ENCODE results near the gene MAPKAPK2. TPM values are rescaled to one million over a fixed set of nuclear protein-coding genes. Genes with fewer than 3 reads are reported as not detected.

Gene MAPKAPK2
- polyA plus RNA-seq, 1 donor (not counting 4 experiments of a cell fraction or from before 2014, with no cell fraction given): 41.5 TPM

DNA sequence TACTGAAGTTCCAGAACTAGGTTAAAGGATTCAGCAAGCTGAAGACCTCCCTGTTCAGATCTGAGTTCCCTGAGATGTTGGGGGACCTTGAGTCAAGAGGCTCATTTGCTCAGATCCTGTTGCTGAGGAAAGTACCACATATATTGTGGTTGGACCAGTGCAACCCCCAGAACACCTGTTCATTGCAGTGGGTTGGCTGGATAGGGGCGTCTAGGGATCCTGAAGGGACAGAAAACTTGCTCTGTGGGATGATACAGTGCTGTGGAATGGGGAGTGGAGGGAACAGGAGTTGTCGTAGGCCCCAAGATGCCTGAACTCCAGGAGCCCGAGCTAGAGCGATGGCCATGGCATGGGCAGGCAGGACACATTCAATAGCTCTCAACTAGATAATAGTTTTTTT is 24.6 kb upstream of the MAPKAPK2 start:
- H3K9me3 ChIP-seq (ENCODE audit: control insufficient read depth, low read depth, low read length): no peaks in the 10 kb centered on the region
- no peaks in the 10 kb centered on the region for H4K20me1 ChIP-seq (ENCODE audit: control insufficient read depth, extremely low read depth, insufficient read depth, low read length)
- H3K27ac ChIP-seq (ENCODE audit: control insufficient read depth, insufficient read depth, low read length): no peak overlapping the region
- H3K27me3 ChIP-seq (ENCODE audit: control insufficient read depth, extremely low read depth, insufficient read depth, low read length): peaks cover 15% of the 10 kb centered on the region
- no peak for TF ChIP-seq EZH2 (IDR thresholded peaks at IDR 0.05; ENCODE audit: low read length)
- TF ChIP-seq, protein P1, sequence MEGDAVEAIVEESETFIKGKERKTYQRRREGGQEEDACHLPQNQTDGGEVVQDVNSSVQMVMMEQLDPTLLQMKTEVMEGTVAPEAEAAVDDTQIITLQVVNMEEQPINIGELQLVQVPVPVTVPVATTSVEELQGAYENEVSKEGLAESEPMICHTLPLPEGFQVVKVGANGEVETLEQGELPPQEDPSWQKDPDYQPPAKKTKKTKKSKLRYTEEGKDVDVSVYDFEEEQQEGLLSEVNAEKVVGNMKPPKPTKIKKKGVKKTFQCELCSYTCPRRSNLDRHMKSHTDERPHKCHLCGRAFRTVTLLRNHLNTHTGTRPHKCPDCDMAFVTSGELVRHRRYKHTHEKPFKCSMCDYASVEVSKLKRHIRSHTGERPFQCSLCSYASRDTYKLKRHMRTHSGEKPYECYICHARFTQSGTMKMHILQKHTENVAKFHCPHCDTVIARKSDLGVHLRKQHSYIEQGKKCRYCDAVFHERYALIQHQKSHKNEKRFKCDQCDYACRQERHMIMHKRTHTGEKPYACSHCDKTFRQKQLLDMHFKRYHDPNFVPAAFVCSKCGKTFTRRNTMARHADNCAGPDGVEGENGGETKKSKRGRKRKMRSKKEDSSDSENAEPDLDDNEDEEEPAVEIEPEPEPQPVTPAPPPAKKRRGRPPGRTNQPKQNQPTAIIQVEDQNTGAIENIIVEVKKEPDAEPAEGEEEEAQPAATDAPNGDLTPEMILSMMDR (optimal IDR thresholded peaks at IDR 0.05 in 1 of 3, IDR thresholded peaks at IDR 0.05 in 1 of 3, conservative IDR thresholded peaks at IDR 0.05 in 1 of 3; ENCODE audit: extremely low read depth in 1 of 3, insufficient read depth in 2 of 3, low read length in 3 of 3): no peak
- no peak overlapping the region for H3K9ac ChIP-seq (ENCODE audit: control insufficient read depth, extremely low read depth, insufficient read depth, low read length)
- no peaks in the 10 kb centered on the region for H3K36me3 ChIP-seq (ENCODE audit: control insufficient read depth in 2 of 2, extremely low read depth in 1 of 2, insufficient read depth in 2 of 2, low read length in 2 of 2)
- H3K4me2 ChIP-seq (ENCODE audit: control insufficient read depth, extremely low read depth, insufficient read depth, low read depth, low read length): no peak overlapping the region
- FAIRE-seq: no peak
- H2AFZ ChIP-seq (ENCODE audit: control insufficient read depth, low read length): no peak overlapping the region
- no peaks in the 10 kb centered on the region for H3K4me1 ChIP-seq (ENCODE audit: control insufficient read depth, extremely low read depth, insufficient read depth, low read length)
- dilution Hi-C loops (cut with MboI; ENCODE audit: extremely low pct_ligation_motif_present, low sequenced_read_pairs): no loop called here
- no peaks in the 10 kb centered on the region for H3K79me2 ChIP-seq (ENCODE audit: control insufficient read depth, insufficient read depth, low read length)
- H3K4me3 ChIP-seq (ENCODE audit: control insufficient read depth in 2 of 3, extremely low read depth in 1 of 3, insufficient read depth in 2 of 3, low read depth in 1 of 3, low read length in 3 of 3): no peak overlapping the region
- H3K9me1 ChIP-seq (ENCODE audit: control insufficient read depth, extremely low read depth, insufficient read depth, low read length): no peaks in the 10 kb centered on the region
- DNase-seq (ENCODE audit: low read depth, low spot score): no peak

DNA sequence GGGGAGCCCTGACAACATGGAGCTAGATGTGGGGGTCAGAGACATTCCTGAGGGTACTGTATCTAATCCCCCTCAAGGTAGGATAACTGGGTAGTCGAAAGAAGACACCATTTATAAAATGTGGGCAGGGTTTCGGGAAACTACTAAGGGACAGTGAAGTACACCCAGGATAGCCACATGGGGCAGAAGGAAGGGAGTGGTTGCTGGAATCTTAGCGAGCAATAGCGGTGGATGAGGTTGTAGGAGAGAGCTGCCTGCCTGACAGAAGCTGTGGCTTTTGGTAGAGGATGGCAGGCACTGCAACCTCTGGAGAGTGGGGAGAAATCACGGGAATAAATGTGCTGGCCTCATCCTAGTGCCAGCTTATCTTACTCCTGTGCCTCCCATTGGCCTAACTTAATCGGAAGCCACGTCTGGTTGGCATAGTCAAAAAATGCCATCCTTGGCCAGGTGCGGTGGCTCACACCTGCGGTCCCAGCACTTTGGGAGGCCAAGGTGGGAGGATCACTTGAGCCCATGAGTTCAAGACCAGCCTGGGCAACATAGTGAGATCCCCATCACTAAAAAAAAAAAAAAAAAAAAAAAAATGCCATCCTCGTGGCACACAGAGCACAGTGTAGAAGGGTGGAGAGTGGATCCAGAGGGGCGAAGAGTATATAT is 23.4 kb upstream of the MAPKAPK2 start:
- DNase-seq (ENCODE audit: low read depth, low spot score) (no peak), FAIRE-seq (no peak)
- no peak for TF ChIP-seq EZH2 (IDR thresholded peaks at IDR 0.05; ENCODE audit: low read length)
- TF ChIP-seq, protein P1 (optimal IDR thresholded peaks at IDR 0.05 in 1 of 3, IDR thresholded peaks at IDR 0.05 in 1 of 3, conservative IDR thresholded peaks at IDR 0.05 in 1 of 3; ENCODE audit: extremely low read depth in 1 of 3, insufficient read depth in 2 of 3, low read length in 3 of 3): no peak
- H3K4me2 ChIP-seq (ENCODE audit: control insufficient read depth, extremely low read depth, insufficient read depth, low read depth, low read length): no peak overlapping the region
- H3K4me1 ChIP-seq (ENCODE audit: control insufficient read depth, extremely low read depth, insufficient read depth, low read length): no peaks in the 10 kb centered on the region
- dilution Hi-C loops (cut with MboI; ENCODE audit: extremely low pct_ligation_motif_present, low sequenced_read_pairs): no loop called here
- no peaks in the 10 kb centered on the region for H3K79me2 ChIP-seq (ENCODE audit: control insufficient read depth, insufficient read depth, low read length)
- H3K9ac ChIP-seq (ENCODE audit: control insufficient read depth, extremely low read depth, insufficient read depth, low read length): no peak overlapping the region
- no peaks in the 10 kb centered on the region for H4K20me1 ChIP-seq (ENCODE audit: control insufficient read depth, extremely low read depth, insufficient read depth, low read length)
- H3K36me3 ChIP-seq (ENCODE audit: control insufficient read depth in 2 of 2, extremely low read depth in 1 of 2, insufficient read depth in 2 of 2, low read length in 2 of 2): no peaks in the 10 kb centered on the region
- no peak overlapping the region for H3K27ac ChIP-seq (ENCODE audit: control insufficient read depth, insufficient read depth, low read length)
- no peak overlapping the region for H2AFZ ChIP-seq (ENCODE audit: control insufficient read depth, low read length)
- H3K9me1 ChIP-seq (ENCODE audit: control insufficient read depth, extremely low read depth, insufficient read depth, low read length): no peaks in the 10 kb centered on the region
- peaks cover 15% of the 10 kb centered on the region for H3K27me3 ChIP-seq (ENCODE audit: control insufficient read depth, extremely low read depth, insufficient read depth, low read length)
- H3K4me3 ChIP-seq (ENCODE audit: control insufficient read depth in 2 of 3, extremely low read depth in 1 of 3, insufficient read depth in 2 of 3, low read depth in 1 of 3, low read length in 3 of 3): no peak overlapping the region
- no peaks in the 10 kb centered on the region for H3K9me3 ChIP-seq (ENCODE audit: control insufficient read depth, low read depth, low read length)
